Thyroid gland (tissue), 4 donors: ENCODE measurements around the gene HSBP1.

Experiments used
- CTCF ChIP-seq, 6 experiments: fragments of 200-600 bp in 3 of 6; fragments of 450-650 bp in 3 of 6; sonication (generic) in 3 of 6; IDR thresholded peaks; one replicate each; pipeline ENCODE4 v1.5.1; 2016 to 2019; ENCODE audit warnings: antibody characterized with exemption in 6 of 6, mild to moderate bottlenecking in 2 of 6, inconsistent platforms in 1 of 6, moderate library complexity in 1 of 6
- POLR2A ChIP-seq, 2 donors: fragments of 450-650 bp; IDR thresholded peaks; one replicate each; pipeline ENCODE4 v1.6.1; 2017; ENCODE audit warnings: antibody characterized with exemption in 2 of 2, mild to moderate bottlenecking in 2 of 2, moderate library complexity in 1 of 2

GRCh38 chr16:83771306-83771942 lies 36.4 kb upstream of the HSBP1 start:
- TF ChIP-seq CTCF (IDR thresholded peaks at IDR 0.05) = no peak
- TF ChIP-seq POLR2A (IDR thresholded peaks at IDR 0.05) = no peak
